ENCODE data around the gene SLC5A2. TPM values are rescaled to one million over a fixed set of nuclear protein-coding genes. Genes with fewer than 3 reads are reported as not detected.

SLC5A2 gene
- total RNA-seq (2021) (0.13 and 0.60 TPM in 2 replicates), Bru-seq, nascent RNA (percentile 8 among the genes with signal in this experiment), BruChase-seq, experiment 1, labeled RNA remaining after a 2-hour chase (percentile 10 among the genes with signal in this experiment), BruChase-seq, experiment 2, labeled RNA remaining after a 6-hour chase (percentile 15 among the genes with signal in this experiment)
- long read RNA-seq = 0 reads

DNA sequence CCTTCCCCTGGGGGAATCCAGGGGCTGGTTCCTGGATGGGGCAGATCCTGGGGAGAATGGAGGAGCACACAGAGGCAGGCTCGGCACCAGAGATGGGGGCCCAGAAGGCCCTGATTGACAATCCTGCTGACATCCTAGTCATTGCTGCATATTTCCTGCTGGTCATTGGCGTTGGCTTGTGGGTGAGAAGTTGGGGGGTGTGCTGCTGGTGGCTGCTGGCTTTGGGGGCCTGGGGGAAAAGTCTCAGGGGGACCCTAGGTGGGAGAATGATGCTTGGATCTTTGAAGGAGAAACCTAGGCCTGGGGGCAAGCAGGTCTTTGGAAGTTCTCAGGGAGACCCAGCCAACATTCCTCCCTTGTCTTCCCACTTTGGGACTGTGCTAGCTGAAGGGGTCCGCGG lies at the start of gene SLC5A2:
SLC5A2 (plus strand) TSS at position 43 of the 400 bp plus-strand sequence; CDS start at position 57, 14 bp downstream.
- H3K9me3 ChIP-seq (ENCODE audit: insufficient read depth, low read depth) = no peaks in the 10 kb centered on the region
- POLR2A ChIA-PET (ENCODE audit: unreplicated experiment) = no interaction called here
- 0 out of 2 replicates have a peak, but pooled peaks cover 4% of the 10 kb centered on the region for H3K27me3 ChIP-seq (ENCODE audit: insufficient read depth, low read depth)
- CTCF ChIA-PET = no interaction called here
- no peak within 1 kb of the TSS for H3K4me3 ChIP-seq
- no peaks in the 10 kb centered on the region for H3K36me3 ChIP-seq (ENCODE audit: low read depth)
- H3K79me2 ChIP-seq (ENCODE audit: low read depth) = no peaks in the 10 kb centered on the region
- H3K4me2 ChIP-seq = no peak within 1 kb of the TSS
- no TSS peak for BruUV-seq (replicated peaks)
- no peaks in the 10 kb centered on the region for H4K20me1 ChIP-seq (ENCODE audit: insufficient read depth)
- intact Hi-C loops (cut with micrococcal nuclease; ENCODE audit: unreplicated experiment) = no loop called here
- H3K27ac ChIP-seq = no peak within 1 kb of the TSS
- peaks cover 17% of the 10 kb centered on the region for H3K4me1 ChIP-seq (replicated peaks; ENCODE audit: insufficient read depth)
- H3F3A ChIP-seq (ENCODE audit: insufficient read depth, low read depth) = peaks cover 9% of the 10 kb centered on the region
- H2AFZ ChIP-seq = no peak within 1 kb of the TSS
- DNase-seq = no peak
- no peaks in the 10 kb centered on the region for H3K9me2 ChIP-seq (ENCODE audit: insufficient read depth)
- no peak for TF ChIP-seq EZH2 (IDR thresholded peaks at IDR 0.05; ENCODE audit: low read depth)
- TF ChIP-seq CTCF (conservative IDR thresholded peaks at IDR 0.05) = no peak

GRCh38 chr16:31435341-31436220 lies 47.3 kb upstream of the SLC5A2 start:
- H3K4me2 ChIP-seq = no peak overlapping the region
- CTCF ChIA-PET = no interaction called here

More at GRCh38 chr16:31435341-31436220, 47.3 kb upstream of the SLC5A2 start:
- H3K79me2 ChIP-seq (ENCODE audit: low read depth) = no peaks in the 10 kb centered on the region
- intact Hi-C loops (cut with micrococcal nuclease; ENCODE audit: unreplicated experiment) = no loop called here
- POLR2A ChIA-PET (ENCODE audit: unreplicated experiment) = no interaction called here
- no peak overlapping the region for H3K27ac ChIP-seq
- no peak overlapping the region for H3K4me3 ChIP-seq
- H4K20me1 ChIP-seq (ENCODE audit: insufficient read depth) = no peaks in the 10 kb centered on the region
- no TSS peak for BruUV-seq (replicated peaks)
- no peaks in the 10 kb centered on the region for H3K36me3 ChIP-seq (ENCODE audit: low read depth)
- H2AFZ ChIP-seq = no peak overlapping the region
- H3K27me3 ChIP-seq (ENCODE audit: insufficient read depth, low read depth) = no peaks in the 10 kb centered on the region
- DNase-seq = no peak
- TF ChIP-seq CTCF (conservative IDR thresholded peaks at IDR 0.05) (no peak), EZH2 (IDR thresholded peaks at IDR 0.05; ENCODE audit: low read depth) (no peak)
- no peaks in the 10 kb centered on the region for H3K4me1 ChIP-seq (replicated peaks; ENCODE audit: insufficient read depth)
- H3K9me3 ChIP-seq (ENCODE audit: insufficient read depth, low read depth) = no peaks in the 10 kb centered on the region
- no peaks in the 10 kb centered on the region for H3K9me2 ChIP-seq (ENCODE audit: insufficient read depth)
- H3F3A ChIP-seq (ENCODE audit: insufficient read depth, low read depth) = peaks cover 4% of the 10 kb centered on the region; the same call in 1 of the 2 replicates

Measured in PC-9 (cell line).